ENCODE measurements around the gene CEP295NL.

The CEP295NL gene

DNA sequence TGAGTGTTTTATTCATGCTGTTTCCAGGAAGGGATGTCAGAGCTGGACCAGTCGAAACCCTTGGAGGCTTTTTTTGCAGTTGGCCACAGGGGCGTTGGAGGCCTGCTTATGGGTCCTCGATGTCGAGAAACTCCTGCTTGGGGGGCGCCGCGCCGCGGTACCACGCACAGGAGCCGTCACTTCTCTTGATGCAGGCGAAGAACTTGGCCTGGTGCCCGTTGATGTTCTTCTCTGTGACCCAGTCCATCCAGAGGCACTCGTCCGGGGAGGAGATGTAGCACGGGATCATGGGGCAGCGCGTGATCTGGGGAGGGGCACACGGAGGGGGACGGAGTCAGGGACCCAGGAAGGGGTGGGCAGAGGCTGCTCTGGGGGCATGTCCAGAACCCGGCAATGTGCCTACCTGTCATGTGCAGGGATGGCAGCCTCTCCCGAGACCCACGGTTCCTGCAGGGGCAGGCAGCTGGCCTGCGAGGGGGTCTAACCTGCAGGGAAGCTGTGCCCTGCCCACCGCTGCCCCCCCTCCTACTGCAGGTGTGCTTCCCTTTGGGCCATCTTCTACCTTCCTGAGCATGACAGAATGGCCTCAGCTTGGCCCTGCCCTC is 47.3 kb downstream of the CEP295NL start:
- Histone ChIP-seq H3K27ac (ENCODE audit: low read depth, low read length) (no peak overlapping the region), H3K4me3 (ENCODE audit: low read depth in 1 of 5, low read length in 5 of 5) (no peak overlapping the region), H3K27me3 (ENCODE audit: control insufficient read depth in 5 of 5, insufficient read depth in 4 of 5, low read length in 5 of 5) (no peaks in the 10 kb centered on the region), H3K4me1 (ENCODE audit: control insufficient read depth in 5 of 5, insufficient read depth in 5 of 5, low read length in 5 of 5) (no peaks in the 10 kb centered on the region), H3K36me3 (ENCODE audit: control insufficient read depth in 5 of 5, insufficient read depth in 5 of 5, low read length in 5 of 5) (peaks cover 0 to 57% (median 52%) of the 10 kb centered on the region in 5 donors), H3K9ac (ENCODE audit: low read length in 5 of 5) (no peak overlapping the region), H3K9me3 (ENCODE audit: control insufficient read depth in 5 of 5, low read length in 5 of 5) (no peaks in the 10 kb centered on the region)

DNA sequence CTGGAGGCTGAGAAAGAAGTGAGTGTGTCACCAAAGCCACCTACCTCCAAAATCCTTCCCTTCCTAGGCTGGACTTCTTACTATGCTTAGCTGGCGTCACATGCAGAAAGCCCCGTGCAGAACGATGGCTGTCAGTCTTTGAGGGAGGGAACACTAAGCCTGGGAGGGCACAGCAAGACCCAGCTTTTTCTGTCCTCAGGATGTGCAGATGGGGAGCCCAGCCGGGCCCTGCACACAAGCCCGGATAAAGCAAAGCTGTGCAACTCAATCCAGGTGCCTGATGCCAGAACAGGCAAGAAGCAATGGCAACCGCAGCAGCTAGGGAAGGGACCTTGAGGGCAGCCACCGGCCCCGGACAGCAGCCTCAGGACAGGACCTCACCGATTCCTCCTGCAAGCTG is 48.5 kb downstream of the CEP295NL start:
- Histone ChIP-seq H3K36me3 (ENCODE audit: control insufficient read depth in 5 of 5, insufficient read depth in 5 of 5, low read length in 5 of 5) (peaks cover 0 to 52% (median 46%) of the 10 kb centered on the region in 5 donors), H3K4me3 (ENCODE audit: low read depth in 1 of 5, low read length in 5 of 5) (no peak overlapping the region), H3K27me3 (ENCODE audit: control insufficient read depth in 5 of 5, insufficient read depth in 4 of 5, low read length in 5 of 5) (no peaks in the 10 kb centered on the region), H3K9me3 (ENCODE audit: control insufficient read depth in 5 of 5, low read length in 5 of 5) (no peaks in the 10 kb centered on the region), H3K4me1 (ENCODE audit: control insufficient read depth in 5 of 5, insufficient read depth in 5 of 5, low read length in 5 of 5) (no peaks in the 10 kb centered on the region), H3K27ac (ENCODE audit: low read depth, low read length) (no peak overlapping the region), H3K9ac (ENCODE audit: low read length in 5 of 5) (no peak overlapping the region)

DNA sequence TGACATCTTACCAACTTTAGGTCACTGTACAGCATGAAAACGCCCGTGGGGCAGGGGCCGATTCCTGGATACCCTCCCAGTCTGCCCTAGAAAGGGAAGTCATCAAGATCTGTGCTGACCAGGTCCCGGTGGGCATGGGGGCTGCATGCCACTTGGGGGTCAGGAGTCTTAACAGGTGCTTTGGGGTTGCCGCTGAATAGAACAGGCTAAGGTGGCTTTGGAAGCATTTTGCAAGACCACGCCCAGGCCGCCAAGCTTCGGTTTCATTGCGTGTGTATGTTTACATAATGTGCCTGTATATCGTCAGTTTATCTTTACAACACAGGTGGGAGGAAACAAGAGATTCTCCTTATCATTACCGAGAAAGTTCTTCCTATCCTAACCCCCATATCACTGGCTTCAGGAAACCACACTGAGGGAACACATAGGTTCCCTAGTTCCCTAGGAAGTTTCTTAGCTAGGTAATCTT is 49.0 kb downstream of the CEP295NL start:
- peaks cover 0 to 52% (median 46%) of the 10 kb centered on the region in 5 donors for H3K36me3 ChIP-seq (ENCODE audit: control insufficient read depth in 5 of 5, insufficient read depth in 5 of 5, low read length in 5 of 5)
- no peak overlapping the region for H3K27ac ChIP-seq (ENCODE audit: low read depth, low read length)
- H3K9ac ChIP-seq (ENCODE audit: low read length in 5 of 5) = no peak overlapping the region
- no peaks in the 10 kb centered on the region for H3K27me3 ChIP-seq (ENCODE audit: control insufficient read depth in 5 of 5, insufficient read depth in 4 of 5, low read length in 5 of 5)
- no peak overlapping the region for H3K4me3 ChIP-seq (ENCODE audit: low read depth in 1 of 5, low read length in 5 of 5)
- H3K4me1 ChIP-seq (ENCODE audit: control insufficient read depth in 5 of 5, insufficient read depth in 5 of 5, low read length in 5 of 5) = no peaks in the 10 kb centered on the region
- H3K9me3 ChIP-seq (ENCODE audit: control insufficient read depth in 5 of 5, low read length in 5 of 5) = no peaks in the 10 kb centered on the region

DNA sequence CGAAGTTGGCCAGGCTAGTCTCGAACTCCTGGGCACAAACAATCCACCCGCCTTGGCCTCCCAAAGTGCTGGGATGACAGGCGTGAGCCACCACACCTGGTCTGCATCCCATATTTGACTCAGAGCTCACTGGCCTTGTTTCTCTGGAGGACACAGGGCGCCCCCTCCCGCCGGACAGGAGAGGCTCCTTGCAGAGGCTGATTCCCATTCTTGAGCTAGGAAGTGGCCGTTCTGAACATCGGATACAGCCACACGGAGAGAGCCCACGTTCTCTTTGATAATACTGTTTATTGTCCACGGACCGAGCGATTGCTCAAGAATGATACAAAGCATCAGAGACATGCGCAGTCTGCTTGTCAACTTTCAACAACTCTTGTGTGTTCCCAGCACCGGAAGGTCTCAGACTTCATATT is 50.3 kb downstream of the CEP295NL start:
- Histone ChIP-seq H3K27me3 (ENCODE audit: control insufficient read depth in 5 of 5, insufficient read depth in 4 of 5, low read length in 5 of 5) (no peaks in the 10 kb centered on the region), H3K4me3 (ENCODE audit: low read depth in 1 of 5, low read length in 5 of 5) (no peak overlapping the region), H3K9ac (ENCODE audit: low read length in 5 of 5) (no peak overlapping the region), H3K4me1 (ENCODE audit: control insufficient read depth in 5 of 5, insufficient read depth in 5 of 5, low read length in 5 of 5) (peaks cover 0 to 4% (median 0%) of the 10 kb centered on the region in 5 donors), H3K27ac (ENCODE audit: low read depth, low read length) (no peak overlapping the region), H3K36me3 (ENCODE audit: control insufficient read depth in 5 of 5, insufficient read depth in 5 of 5, low read length in 5 of 5) (peaks cover 0 to 52% (median 46%) of the 10 kb centered on the region in 5 donors), H3K9me3 (ENCODE audit: control insufficient read depth in 5 of 5, low read length in 5 of 5) (no peaks in the 10 kb centered on the region)

DNA sequence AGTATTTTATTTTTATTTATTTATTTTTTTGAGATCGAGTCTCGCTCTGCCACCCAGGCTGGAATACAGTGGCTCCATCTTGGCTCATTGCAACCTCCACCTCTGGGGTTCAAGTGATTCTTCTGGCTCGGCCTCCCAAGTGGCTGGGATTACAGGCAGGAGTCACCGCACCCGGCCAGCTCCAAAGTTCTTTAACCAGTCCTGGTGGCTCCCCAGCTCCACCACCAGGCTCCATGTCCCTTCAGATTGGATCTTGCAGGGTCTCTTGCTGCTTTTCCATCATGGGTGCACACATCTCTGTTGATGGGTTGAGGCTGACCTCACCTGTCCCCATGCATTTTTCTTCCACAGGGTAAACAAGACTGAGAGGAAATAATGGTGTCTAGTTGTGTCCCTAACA is 54.0 kb downstream of the CEP295NL start:
- Histone ChIP-seq H3K4me3 (ENCODE audit: low read depth in 1 of 5, low read length in 5 of 5) (no peak overlapping the region), H3K9me3 (ENCODE audit: control insufficient read depth in 5 of 5, low read length in 5 of 5) (no peaks in the 10 kb centered on the region), H3K9ac (ENCODE audit: low read length in 5 of 5) (no peak overlapping the region), H3K27me3 (ENCODE audit: control insufficient read depth in 5 of 5, insufficient read depth in 4 of 5, low read length in 5 of 5) (no peaks in the 10 kb centered on the region), H3K36me3 (ENCODE audit: control insufficient read depth in 5 of 5, insufficient read depth in 5 of 5, low read length in 5 of 5) (peaks cover 0 to 17% (median 12%) of the 10 kb centered on the region in 5 donors), H3K4me1 (ENCODE audit: control insufficient read depth in 5 of 5, insufficient read depth in 5 of 5, low read length in 5 of 5) (peaks cover 0 to 4% (median 2%) of the 10 kb centered on the region in 5 donors), H3K27ac (ENCODE audit: low read depth, low read length) (no peak overlapping the region)

DNA sequence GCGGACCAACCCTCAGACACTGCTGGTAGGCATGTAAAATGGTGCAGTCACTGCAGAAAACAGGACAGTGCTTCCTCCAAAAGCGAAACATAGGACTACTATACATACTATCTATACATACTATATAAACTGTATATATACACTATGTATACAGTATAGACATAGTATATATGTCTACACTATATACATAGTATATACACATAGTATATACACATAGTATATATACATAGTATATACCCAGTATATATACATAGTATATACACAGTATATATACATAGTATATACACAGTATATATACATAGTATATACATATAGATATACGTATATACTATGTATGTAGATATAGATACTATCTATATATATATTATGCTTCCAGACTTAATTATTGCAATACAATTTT is 55.9 kb downstream of the CEP295NL start:
- Histone ChIP-seq H3K27ac (ENCODE audit: low read depth, low read length) (no peak overlapping the region), H3K4me3 (ENCODE audit: low read depth in 1 of 5, low read length in 5 of 5) (no peak overlapping the region), H3K36me3 (ENCODE audit: control insufficient read depth in 5 of 5, insufficient read depth in 5 of 5, low read length in 5 of 5) (peaks cover 0 to under 1% (median 0%) of the 10 kb centered on the region in 5 donors), H3K4me1 (ENCODE audit: control insufficient read depth in 5 of 5, insufficient read depth in 5 of 5, low read length in 5 of 5) (peaks cover 0 to 4% (median 2%) of the 10 kb centered on the region in 5 donors), H3K27me3 (ENCODE audit: control insufficient read depth in 5 of 5, insufficient read depth in 4 of 5, low read length in 5 of 5) (no peaks in the 10 kb centered on the region), H3K9ac (ENCODE audit: low read length in 5 of 5) (no peak overlapping the region), H3K9me3 (ENCODE audit: control insufficient read depth in 5 of 5, low read length in 5 of 5) (no peaks in the 10 kb centered on the region)

DNA sequence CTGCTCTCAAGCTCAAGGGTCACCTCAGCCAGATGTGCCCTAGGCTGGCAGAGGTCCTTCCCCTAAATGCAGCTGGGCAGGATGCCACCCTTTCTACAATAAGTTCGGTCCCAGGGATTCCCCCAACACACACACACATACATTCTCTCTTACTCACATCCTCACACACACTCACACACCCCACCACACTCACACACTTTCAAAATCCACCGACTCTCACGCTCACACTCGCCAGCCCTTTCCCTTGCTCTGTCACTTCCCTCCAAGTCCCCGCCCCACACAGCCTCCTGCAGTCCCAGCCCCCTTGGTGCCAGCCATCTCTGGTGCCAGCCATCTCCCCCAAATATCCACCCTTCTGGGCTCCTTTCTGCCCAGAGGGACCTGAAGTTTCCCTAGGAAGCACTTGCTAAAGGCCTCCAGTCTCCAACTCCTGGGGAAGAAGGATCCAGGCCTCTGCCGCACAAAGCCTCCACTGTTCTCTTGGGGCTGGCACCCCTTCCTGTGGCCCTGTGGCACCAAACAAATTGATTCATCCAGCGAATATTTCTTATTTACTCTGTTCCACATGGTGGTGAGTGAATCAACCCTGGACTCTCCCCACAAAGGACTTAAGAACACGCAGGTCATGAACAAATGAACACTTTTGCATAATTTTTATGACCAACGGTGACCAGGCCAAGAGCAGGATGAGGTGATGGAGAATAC is 58.5 kb downstream of the CEP295NL start:
- no peak overlapping the region for H3K27ac ChIP-seq (ENCODE audit: low read depth, low read length)
- H3K4me3 ChIP-seq (ENCODE audit: low read depth in 1 of 5, low read length in 5 of 5) = no peak overlapping the region
- peaks cover 2 to 18% (median 14%) of the 10 kb centered on the region in 5 donors for H3K4me1 ChIP-seq (ENCODE audit: control insufficient read depth in 5 of 5, insufficient read depth in 5 of 5, low read length in 5 of 5)
- no peaks in the 10 kb centered on the region for H3K9me3 ChIP-seq (ENCODE audit: control insufficient read depth in 5 of 5, low read length in 5 of 5)
- no peaks in the 10 kb centered on the region for H3K27me3 ChIP-seq (ENCODE audit: control insufficient read depth in 5 of 5, insufficient read depth in 4 of 5, low read length in 5 of 5)
- no peak overlapping the region for H3K9ac ChIP-seq (ENCODE audit: low read length in 5 of 5)
- H3K36me3 ChIP-seq (ENCODE audit: control insufficient read depth in 5 of 5, insufficient read depth in 5 of 5, low read length in 5 of 5) = no peaks in the 10 kb centered on the region

DNA sequence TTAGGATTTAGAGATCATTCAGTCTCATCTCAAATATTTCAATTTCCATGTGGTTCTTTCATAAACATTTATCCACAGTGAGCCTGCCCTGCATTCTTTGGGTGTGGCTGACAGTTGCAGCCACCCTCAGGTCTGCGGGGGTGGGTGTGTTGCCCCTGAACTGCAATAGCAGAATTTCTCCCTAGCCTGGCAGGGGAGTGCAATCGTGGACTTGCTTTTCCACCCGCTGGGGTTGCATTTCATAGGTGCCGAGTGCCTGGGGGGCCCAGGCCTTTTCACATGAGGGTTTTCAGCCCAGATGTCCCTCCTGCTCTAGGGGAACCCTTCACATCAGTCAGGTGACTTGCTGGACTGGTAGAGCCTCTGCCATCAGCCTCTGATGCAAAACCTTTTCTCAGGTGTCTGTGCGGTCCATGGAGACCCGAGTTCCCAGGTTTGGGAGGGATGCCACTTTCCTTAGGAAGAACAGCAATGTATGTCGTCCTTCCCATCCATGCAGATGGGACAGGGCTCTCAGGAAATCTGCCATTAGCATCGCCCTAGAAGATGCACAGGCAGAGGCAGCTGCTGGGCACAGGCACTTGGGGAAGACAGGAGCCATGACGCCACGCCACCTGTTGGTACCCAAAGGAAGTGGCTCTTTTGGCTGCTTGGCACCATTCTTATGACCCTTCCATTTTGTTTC is 60.0 kb downstream of the CEP295NL start:
- Histone ChIP-seq H3K4me1 (ENCODE audit: control insufficient read depth in 5 of 5, insufficient read depth in 5 of 5, low read length in 5 of 5) (peaks cover 4 to 27% (median 23%) of the 10 kb centered on the region in 5 donors), H3K27ac (ENCODE audit: low read depth, low read length) (no peak overlapping the region), H3K9ac (ENCODE audit: low read length in 5 of 5) (no peak overlapping the region), H3K9me3 (ENCODE audit: control insufficient read depth in 5 of 5, low read length in 5 of 5) (no peaks in the 10 kb centered on the region), H3K4me3 (ENCODE audit: low read depth in 1 of 5, low read length in 5 of 5) (no peak overlapping the region), H3K36me3 (ENCODE audit: control insufficient read depth in 5 of 5, insufficient read depth in 5 of 5, low read length in 5 of 5) (peaks cover 0 to under 1% (median 0%) of the 10 kb centered on the region in 5 donors), H3K27me3 (ENCODE audit: control insufficient read depth in 5 of 5, insufficient read depth in 4 of 5, low read length in 5 of 5) (no peaks in the 10 kb centered on the region)

DNA sequence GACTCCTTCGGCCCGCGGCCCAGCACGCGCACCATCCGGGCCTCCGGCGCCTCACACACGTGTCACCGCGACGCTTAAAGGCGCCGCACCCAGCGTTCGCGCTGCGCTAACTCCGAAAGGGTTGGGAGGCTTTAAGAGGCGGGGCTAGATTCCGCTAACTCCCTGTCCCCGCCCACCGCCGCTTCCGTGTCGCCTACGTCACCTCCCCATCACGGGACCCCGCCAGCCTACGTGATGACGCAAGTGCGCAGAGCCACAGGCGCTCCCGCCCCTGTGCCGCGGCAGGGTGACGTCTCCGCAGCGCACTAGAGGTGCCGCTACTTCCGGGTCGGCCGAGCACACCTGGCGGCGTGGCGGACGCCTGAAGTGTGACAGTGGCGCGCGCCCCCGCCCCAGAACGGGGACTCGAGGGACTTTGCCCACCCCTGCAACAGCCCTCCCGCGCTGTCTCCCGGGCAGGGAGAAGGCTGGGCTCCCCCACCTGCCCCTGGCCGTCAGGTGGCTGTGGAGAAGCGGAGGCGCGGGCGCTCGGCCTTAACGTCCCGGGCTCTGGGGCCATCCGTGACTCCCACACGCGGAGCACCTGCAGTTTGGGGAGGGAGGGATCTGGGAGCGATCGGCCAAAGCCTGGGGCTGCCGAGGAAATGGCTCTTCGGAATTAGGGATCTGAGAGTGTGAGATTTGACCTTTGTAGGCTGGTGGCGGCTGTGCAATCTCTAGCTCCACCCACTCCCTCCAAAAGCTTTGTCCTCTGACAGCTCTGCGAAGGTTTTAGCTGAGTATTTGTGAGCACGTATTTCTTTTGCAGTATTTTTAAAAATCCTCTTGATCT is 62.0 kb downstream of the CEP295NL start, which contains the start of gene USP36:
USP36 (minus strand) TSS at position 35 of the 832 bp plus-strand sequence. CDS start 4,451 bp downstream, outside the sequence.
- Histone ChIP-seq H3K4me1 (ENCODE audit: control insufficient read depth in 5 of 5, insufficient read depth in 5 of 5, low read length in 5 of 5) (peaks cover 4 to 27% (median 25%) of the 10 kb centered on the region in 5 donors), H3K27ac (ENCODE audit: low read depth, low read length) (peak within 1 kb of the TSS; percentile 96), H3K4me3 (ENCODE audit: low read depth in 1 of 5, low read length in 5 of 5) (peak within 1 kb of the TSS; percentile 76 to 97 (median 84))

More for the DNA sequence above, 62.0 kb downstream of the CEP295NL start, which contains the start of gene USP36:
- H3K9ac ChIP-seq (ENCODE audit: low read length in 5 of 5) = peak within 1 kb of the TSS; percentile 35 to 90 (median 89)
- peaks cover 0 to 20% (median 18%) of the 10 kb centered on the region in 5 donors for H3K36me3 ChIP-seq (ENCODE audit: control insufficient read depth in 5 of 5, insufficient read depth in 5 of 5, low read length in 5 of 5)
- no peaks in the 10 kb centered on the region for H3K9me3 ChIP-seq (ENCODE audit: control insufficient read depth in 5 of 5, low read length in 5 of 5)
- no peaks in the 10 kb centered on the region for H3K27me3 ChIP-seq (ENCODE audit: control insufficient read depth in 5 of 5, insufficient read depth in 4 of 5, low read length in 5 of 5)
